Astrocyte (in vitro differentiated cells and primary cell): Measurements from ENCODE around the gene ZEB2.

Source experiments
- EZH2 ChIP-seq: IDR thresholded peaks from 2 replicates; pipeline ENCODE4 v1.6.1; 2012; ENCODE audit warnings: mild to moderate bottlenecking, low read length, inconsistent platforms; ENCODE audit not compliant: insufficient read depth
- TF ChIP-seq, protein P1 (sequence below): IDR thresholded peaks from 2 replicates; pipeline ENCODE4 v1.5.1; 2011; ENCODE audit warnings: low read depth, mild to moderate bottlenecking, inconsistent platforms, low read length, moderate library complexity; ENCODE audit not compliant: insufficient read depth

DNA sequence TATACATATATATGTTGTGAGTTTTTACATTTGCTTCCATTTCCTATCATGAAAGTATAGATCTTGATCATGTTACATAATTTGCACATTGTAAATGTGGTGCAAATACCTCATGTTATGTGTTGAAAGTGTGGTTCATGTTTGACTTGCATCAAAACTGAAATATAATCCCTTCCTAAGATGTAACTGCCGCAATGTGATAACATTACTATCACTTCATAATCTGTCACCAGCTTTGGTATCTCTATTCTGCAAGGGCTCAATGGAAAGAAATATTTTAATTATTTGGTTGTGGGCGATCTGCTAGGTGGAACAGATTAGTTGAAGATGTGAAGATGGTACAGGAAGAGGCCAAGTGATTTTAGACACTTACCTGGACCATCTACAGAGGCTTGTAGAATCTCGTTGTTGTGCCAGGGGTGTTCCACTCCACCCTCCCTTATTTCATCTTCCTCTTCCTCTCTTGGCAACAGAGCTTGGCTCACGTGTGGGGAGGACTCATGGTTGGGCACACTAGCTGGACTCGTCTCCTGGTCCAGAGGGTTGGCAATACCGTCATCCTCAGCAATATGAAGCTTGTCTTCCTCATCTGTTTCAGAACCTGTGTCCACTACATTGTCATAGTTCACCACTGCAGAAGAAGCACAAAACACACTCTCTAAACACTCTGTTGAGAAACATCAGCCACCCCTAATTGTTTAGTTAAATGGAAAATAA, 90.4 kb downstream of the ZEB2 start:
- TF ChIP-seq, protein P1, sequence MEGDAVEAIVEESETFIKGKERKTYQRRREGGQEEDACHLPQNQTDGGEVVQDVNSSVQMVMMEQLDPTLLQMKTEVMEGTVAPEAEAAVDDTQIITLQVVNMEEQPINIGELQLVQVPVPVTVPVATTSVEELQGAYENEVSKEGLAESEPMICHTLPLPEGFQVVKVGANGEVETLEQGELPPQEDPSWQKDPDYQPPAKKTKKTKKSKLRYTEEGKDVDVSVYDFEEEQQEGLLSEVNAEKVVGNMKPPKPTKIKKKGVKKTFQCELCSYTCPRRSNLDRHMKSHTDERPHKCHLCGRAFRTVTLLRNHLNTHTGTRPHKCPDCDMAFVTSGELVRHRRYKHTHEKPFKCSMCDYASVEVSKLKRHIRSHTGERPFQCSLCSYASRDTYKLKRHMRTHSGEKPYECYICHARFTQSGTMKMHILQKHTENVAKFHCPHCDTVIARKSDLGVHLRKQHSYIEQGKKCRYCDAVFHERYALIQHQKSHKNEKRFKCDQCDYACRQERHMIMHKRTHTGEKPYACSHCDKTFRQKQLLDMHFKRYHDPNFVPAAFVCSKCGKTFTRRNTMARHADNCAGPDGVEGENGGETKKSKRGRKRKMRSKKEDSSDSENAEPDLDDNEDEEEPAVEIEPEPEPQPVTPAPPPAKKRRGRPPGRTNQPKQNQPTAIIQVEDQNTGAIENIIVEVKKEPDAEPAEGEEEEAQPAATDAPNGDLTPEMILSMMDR: no peak
- TF ChIP-seq EZH2: no peak
